Superior temporal gyrus (tissue), 1 donor: ENCODE results near the gene CCNQ.

Experiments used
- DNase-seq: peaks from one replicate; pipeline ENCODE4 v3.0.0-alpha.2; 2016; ENCODE audit errors: extremely low spot score

The CCNQ gene

GRCh38 chrX:153637121-153638040 is 38.4 kb upstream of the CCNQ start:
- DNase-seq: no peak

GRCh38 chrX:153636716-153637115 is 37.8 kb upstream of the CCNQ start:
- DNase-seq: no peak

GRCh38 chrX:153635788-153636668 is 37.1 kb upstream of the CCNQ start:
- DNase-seq: no peak

GRCh38 chrX:153635388-153635787 is 36.4 kb upstream of the CCNQ start:
- DNase-seq: no peak

- DNase-seq: no peak
Measured at GRCh38 chrX:153634832-153635231, 35.9 kb upstream of the CCNQ start.

DNA sequence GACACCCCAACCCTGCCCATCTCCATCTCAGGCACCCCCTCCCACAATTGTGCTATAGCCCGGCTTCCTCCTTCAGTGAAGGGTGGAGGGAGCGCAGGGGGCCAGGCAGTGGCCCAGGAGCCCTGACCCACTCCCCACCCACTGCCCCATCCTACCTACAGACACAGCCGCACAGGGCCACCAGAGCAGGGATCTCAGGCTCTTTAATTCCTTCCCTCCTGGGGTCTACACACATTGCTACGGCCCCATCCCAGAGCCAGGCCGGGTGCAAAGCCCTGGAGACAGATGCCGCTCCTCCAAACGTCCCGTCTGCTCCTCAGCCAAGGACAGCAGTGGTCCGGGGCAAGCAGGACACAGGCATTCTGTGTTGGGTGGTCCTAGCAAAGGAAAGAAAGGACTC is 35.3 kb upstream of the CCNQ start:
- no peak for DNase-seq

DNA sequence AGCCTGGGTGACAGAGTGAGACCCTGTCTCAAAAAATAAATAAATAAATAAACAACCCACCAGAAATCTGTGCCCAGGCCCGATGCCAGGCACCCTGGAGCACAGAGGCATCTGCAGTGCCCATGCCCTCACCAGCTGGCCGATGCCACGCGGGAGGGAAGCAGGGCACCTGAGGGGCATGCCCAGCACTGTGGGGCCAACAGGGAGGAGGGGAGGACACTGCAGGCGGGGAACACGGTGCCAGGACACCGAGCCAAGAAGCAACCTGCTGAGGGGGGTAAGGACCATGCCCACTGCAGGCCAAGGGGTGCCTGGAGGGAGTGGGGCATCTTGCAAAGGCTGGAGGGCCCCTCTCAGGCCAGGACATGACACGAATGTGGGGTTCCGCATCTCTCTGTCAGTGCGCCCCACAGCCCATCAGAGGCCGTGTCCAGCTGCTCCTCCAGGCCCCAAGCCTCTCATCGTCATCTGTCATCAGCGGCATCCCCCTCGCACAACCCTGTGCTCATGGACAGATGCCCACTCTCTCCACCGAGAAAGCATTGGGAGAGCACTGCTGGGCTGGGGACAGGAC is 34.8 kb upstream of the CCNQ start:
- no peak for DNase-seq

DNA sequence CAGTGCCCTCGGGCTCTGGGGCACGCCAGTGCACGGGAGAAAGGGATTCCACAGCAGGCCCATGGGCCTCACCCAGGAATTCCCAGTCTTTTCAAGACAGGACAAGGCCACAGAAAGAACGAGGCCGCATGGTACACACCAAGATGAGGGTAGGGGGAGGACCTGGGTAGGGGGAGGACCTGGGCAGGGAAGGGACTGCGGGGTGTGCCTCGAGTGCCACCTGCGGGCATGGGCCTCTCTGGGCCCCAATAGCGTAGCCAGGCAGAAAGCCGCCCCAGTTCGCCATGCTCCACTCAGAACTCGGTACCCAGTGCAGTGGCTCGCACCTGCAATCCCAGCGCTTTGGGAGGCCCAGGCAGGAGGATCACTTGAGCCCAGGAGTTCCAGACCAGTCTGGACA is 34.1 kb upstream of the CCNQ start:
- DNase-seq: no peak

DNA sequence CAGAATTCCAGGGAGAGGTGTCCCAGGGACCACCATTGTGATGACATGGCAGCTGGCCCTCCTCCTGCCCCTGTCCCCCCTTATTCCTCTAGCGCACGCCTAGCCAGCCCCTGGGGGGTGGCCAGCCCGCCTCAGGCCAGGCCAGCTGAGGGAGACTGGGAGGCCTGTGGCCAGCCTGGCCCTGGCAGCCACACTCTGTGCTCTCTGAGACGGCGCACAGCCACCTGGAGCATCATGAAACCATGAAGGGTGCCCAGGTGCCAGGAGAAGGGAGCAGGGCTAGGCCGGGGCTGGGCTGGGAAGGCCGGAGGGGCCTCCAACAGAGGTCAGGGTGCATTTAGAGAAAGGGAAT is 33.6 kb upstream of the CCNQ start:
- DNase-seq: no peak

DNA sequence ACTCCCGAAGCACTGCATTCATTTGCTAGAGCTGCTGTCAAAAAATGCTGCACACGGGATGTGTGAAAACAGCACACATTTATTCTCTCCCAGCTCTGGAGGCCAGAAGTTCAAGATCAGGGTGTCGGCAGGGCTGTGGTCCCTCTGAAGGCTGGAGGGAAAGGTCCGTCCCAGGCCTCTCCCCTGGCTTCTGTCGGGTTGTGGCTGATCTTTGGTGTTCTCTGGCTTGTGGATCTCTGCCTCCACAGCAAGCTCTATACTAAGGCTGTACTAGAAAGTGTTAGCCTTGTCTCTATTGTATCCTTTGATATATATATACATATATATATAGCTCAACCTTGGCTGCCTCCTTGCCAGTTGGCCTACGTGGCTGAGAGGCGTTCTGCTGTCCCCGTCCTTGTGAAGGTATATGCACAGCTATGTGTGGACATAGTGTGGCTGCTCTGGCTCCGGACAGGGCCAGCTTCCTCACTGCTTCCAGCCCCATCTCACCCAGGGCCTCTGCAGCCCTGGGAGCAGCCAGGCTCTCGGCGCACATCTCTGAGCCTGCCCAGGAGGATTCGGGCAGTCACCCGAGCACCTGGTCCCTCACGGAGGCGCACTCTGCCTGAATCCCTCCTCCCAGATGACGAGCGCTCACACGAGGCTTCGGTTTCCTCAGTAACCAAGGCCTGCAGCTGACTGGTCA is 33.1 kb upstream of the CCNQ start:
- DNase-seq: no peak

- no peak for DNase-seq
Measured at GRCh38 chrX:153631346-153631745, 32.4 kb upstream of the CCNQ start.

GRCh38 chrX:153628665-153629064 is 29.7 kb upstream of the CCNQ start:
- no peak for DNase-seq

GRCh38 chrX:153628129-153628528 is 29.2 kb upstream of the CCNQ start:
- no peak for DNase-seq

- DNase-seq: no peak
Measured at GRCh38 chrX:153627675-153628111, 28.8 kb upstream of the CCNQ start.

DNA sequence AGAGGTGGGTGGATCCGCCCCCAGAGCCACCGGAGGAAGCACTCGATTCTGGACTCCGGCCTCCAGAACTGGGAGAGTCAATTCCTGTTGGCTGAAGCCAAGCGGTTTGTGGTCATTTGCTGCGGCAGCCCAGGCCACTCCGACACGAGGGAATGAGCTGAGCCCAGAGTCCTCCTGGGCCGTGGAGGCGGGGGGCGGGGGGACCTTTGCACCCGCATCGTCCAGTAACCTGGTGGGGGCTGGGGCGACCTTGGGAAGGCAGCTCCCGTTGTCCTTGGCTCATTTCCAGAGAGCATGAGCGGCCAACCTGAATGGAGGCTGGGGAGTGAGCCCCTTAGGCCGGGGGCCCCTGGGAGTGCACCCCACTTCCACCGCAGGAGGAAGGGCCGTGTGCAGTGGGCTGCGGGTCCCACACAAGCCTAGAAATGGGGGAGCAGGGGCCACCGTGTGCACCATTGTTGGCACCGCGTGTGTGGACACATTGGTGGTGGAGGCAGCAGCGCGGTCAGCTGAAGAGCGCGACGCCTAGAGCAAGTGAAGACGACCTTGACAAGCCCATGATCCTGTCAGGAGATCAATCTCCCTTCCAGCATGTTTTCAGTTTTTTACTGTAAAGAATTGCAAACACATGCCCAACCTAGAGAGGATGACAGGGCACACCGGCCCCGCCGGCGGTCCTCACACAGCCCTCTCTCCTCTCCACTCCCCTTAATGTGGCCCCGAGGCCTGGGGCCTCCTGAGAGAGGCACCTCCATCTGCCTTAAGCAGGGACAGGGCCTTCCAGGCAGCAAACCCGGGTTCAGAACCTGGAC is 28.1 kb upstream of the CCNQ start:
- no peak for DNase-seq

DNA sequence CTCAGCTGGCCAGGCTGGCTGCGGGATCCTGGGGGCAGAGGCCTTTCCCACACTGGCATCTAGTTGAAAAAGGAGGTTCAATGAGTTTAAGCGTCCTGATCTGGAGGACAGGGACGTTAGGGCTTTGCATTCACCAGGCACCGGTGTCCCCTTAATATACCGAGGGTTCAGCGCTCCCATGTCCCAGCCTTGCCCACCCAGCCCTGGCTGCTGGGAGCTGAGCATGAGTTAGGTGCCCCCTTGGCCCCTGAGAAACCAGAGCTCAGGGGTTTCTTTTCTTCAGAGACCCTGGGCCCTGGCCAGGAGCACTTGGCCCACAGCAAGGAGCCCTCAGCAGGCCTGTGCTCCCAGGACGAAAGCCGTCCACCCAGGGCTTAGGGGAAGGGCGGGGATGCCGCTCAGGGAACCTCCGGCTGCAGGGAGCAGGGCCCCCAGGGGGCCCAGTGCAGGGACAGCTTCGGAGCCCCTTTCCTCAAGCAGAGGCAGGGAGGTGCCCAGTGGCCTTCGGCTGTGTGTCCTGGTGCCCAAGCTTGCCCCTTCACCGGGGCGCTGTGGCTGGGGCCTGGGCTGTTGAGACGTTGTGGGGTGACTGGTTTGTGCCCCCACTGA is 27.2 kb upstream of the CCNQ start:
- no peak for DNase-seq

- no peak for DNase-seq
Measured at GRCh38 chrX:153625271-153626024, 26.5 kb upstream of the CCNQ start.

DNA sequence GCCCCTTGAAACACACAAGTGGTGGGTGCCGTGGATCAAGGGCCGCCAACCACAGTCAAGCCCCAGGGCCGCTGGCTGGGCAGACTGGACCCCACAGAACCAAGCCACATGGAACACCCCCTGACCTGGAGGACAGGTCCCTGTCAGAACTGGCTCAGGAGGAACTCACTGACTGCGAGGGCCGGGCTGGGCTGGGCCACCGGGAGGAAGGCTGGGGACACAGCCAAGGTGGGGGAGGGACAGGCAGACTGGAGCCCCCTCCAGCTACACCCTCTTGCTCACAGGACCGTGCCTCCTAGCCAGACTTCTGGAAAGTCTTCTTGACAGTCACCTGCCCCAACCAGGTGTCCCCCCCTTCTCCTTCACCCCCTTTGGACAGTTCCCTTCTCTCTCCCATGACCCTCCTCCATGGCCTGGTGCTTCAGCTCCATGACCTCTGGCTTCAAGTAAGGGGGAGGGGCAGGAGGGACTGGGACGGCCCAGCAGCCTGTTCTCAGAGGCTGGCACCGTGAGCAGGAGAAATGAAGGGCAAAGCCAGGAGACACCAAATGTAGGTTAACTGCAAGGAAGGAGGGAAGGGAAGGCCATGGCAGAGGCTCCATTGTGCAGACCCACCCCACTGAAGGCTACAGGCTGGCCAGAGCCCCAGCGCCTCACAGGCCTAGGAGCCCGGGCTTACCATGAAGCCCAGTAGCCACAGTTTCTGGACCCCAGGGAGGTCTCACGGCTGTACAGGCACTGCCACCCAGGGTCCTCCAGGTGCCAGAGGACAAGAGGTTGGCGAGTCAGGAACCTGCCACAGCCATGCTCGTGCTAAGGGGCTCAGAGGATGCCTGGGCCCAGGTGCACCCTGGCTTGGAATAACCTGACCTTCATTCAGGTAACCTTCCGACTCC is 25.5 kb upstream of the CCNQ start:
- DNase-seq: no peak
